OCI-LY3 (cell line): ENCODE measurements around the gene CCL15.

ENCODE experiments used
- H2AFZ ChIP-seq: fragments of 200-600, 300-600 bp; shearing (Covaris generic); 2 replicates; pipeline ENCODE4 v1.6.0; 2014; ENCODE audit warnings: antibody characterized with exemption, low read depth, low read length
- H3K27ac ChIP-seq: fragments of 200-600, 300-600 bp; sonication (generic); 2 replicates; pipeline ENCODE4 v1.5.1; 2014; ENCODE audit warnings: mild to moderate bottlenecking, low read length, moderate library complexity, mixed read lengths
- H3K27me3 ChIP-seq: fragments of 200-600, 300-600 bp; sonication (generic); 2 replicates; pipeline ENCODE4 v1.6.1; 2014; ENCODE audit warnings: low read depth, low read length, mixed read lengths
- H3K36me3 ChIP-seq: fragments of 200-600, 300-600 bp; sonication (generic); replicated peaks from 2 replicates; pipeline ENCODE3; 2014; ENCODE audit warnings: low read depth, low read length, mixed read lengths
- H3K4me1 ChIP-seq: fragments of 300-600, 200-600 bp; sonication (generic); 2 replicates; pipeline ENCODE4 v1.6.1; 2014; ENCODE audit warnings: low read length, mixed read lengths
- H3K4me2 ChIP-seq: fragments of 200-600, 300-600 bp; sonication (generic); 2 replicates; pipeline ENCODE4 v1.6.1; 2014; ENCODE audit warnings: low read length, mixed read lengths
- H3K4me3 ChIP-seq: fragments of 300-600, 200-600 bp; sonication (generic); 2 replicates; pipeline ENCODE4 v1.5.1; 2014; ENCODE audit warnings: antibody characterized with exemption, mild to moderate bottlenecking, low read length, moderate library complexity
- H3K79me2 ChIP-seq: fragments of 300-600, 200-600 bp; shearing (Covaris generic); 2 replicates; pipeline ENCODE4 v1.6.1; 2014; ENCODE audit warnings: mild to moderate bottlenecking, low read length, mixed read lengths
- H3K9ac ChIP-seq: fragments of 300-600, 200-600 bp; shearing (Covaris generic); 2 replicates; pipeline ENCODE4 v1.6.0; 2014; ENCODE audit warnings: mild to moderate bottlenecking, low read length, moderate library complexity
- H3K9me3 ChIP-seq: fragments of 200-600, 300-600 bp; shearing (Covaris generic); 2 replicates; pipeline ENCODE4 v1.6.1; 2014; ENCODE audit warnings: low read length, mixed read lengths; ENCODE audit not compliant: insufficient read depth
- H4K20me1 ChIP-seq: fragments of 200-600, 300-600 bp; sonication (generic); 2 replicates; pipeline ENCODE4 v1.6.1; 2016; ENCODE audit warnings: low read length, mixed read lengths; ENCODE audit not compliant: insufficient read depth
- EZH2phosphoT487 ChIP-seq: fragments of 200-600 bp; shearing (Covaris generic); IDR thresholded peaks from 2 replicates; pipeline ENCODE4 v1.6.1; 2018; ENCODE audit warnings: antibody characterized with exemption, mixed run types, low read depth
- TF ChIP-seq, protein P1 (sequence below): fragments of 200-600, 300-600 bp; sonication (generic); IDR thresholded peaks from 2 replicates; pipeline ENCODE4 v1.5.1; 2014; ENCODE audit warnings: antibody characterized with exemption, low read length, low read depth

The CCL15 gene

GRCh38 chr17:35982409-35983191, 18.8 kb downstream of the CCL15 start:
- Histone ChIP-seq H3K36me3 (no peaks in the 10 kb centered on the region), H3K9me3 (no peaks in the 10 kb centered on the region), H3K27ac (no peak overlapping the region), H3K4me1 (peaks cover 8% of the 10 kb centered on the region), H3K4me2 (no peak overlapping the region), H3K27me3 (peaks cover 69% of the 10 kb centered on the region), H3K79me2 (no peaks in the 10 kb centered on the region), H3K4me3 (no peak overlapping the region), H4K20me1 (no peaks in the 10 kb centered on the region), H2AFZ (no peak overlapping the region), H3K9ac (no peak overlapping the region)
- TF ChIP-seq EZH2phosphoT487, result no peak
- TF ChIP-seq, protein P1, sequence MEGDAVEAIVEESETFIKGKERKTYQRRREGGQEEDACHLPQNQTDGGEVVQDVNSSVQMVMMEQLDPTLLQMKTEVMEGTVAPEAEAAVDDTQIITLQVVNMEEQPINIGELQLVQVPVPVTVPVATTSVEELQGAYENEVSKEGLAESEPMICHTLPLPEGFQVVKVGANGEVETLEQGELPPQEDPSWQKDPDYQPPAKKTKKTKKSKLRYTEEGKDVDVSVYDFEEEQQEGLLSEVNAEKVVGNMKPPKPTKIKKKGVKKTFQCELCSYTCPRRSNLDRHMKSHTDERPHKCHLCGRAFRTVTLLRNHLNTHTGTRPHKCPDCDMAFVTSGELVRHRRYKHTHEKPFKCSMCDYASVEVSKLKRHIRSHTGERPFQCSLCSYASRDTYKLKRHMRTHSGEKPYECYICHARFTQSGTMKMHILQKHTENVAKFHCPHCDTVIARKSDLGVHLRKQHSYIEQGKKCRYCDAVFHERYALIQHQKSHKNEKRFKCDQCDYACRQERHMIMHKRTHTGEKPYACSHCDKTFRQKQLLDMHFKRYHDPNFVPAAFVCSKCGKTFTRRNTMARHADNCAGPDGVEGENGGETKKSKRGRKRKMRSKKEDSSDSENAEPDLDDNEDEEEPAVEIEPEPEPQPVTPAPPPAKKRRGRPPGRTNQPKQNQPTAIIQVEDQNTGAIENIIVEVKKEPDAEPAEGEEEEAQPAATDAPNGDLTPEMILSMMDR, result no peak

GRCh38 chr17:35981908-35982330, 19.4 kb downstream of the CCL15 start:
- H3K9me3 ChIP-seq, result no peaks in the 10 kb centered on the region
- H3K9ac ChIP-seq, result no peak overlapping the region
- peaks cover 63% of the 10 kb centered on the region for H3K27me3 ChIP-seq
- no peak overlapping the region for H3K27ac ChIP-seq
- no peaks in the 10 kb centered on the region for H3K79me2 ChIP-seq
- H2AFZ ChIP-seq, result no peak overlapping the region
- peaks cover 14% of the 10 kb centered on the region for H3K4me1 ChIP-seq
- no peak overlapping the region for H3K4me2 ChIP-seq
- TF ChIP-seq, protein P1, result peak; percentile 69
- no peak for TF ChIP-seq EZH2phosphoT487
- no peaks in the 10 kb centered on the region for H3K36me3 ChIP-seq
- H3K4me3 ChIP-seq, result no peak overlapping the region
- H4K20me1 ChIP-seq, result no peaks in the 10 kb centered on the region

GRCh38 chr17:35981246-35981645, 20.1 kb downstream of the CCL15 start, which contains the start of gene CCL16:
TSS of gene CCL16 (minus strand) at chr17:35981497. CDS start at chr17:35981420, 77 bp downstream.
- no peak within 1 kb of the TSS for H3K4me2 ChIP-seq
- no peak within 1 kb of the TSS for H3K9ac ChIP-seq
- H3K4me1 ChIP-seq, result peaks cover 21% of the 10 kb centered on the region
- no peaks in the 10 kb centered on the region for H4K20me1 ChIP-seq
- no peak within 1 kb of the TSS for H3K4me3 ChIP-seq
- H2AFZ ChIP-seq, result no peak within 1 kb of the TSS
- no peaks in the 10 kb centered on the region for H3K9me3 ChIP-seq
- no peak for TF ChIP-seq EZH2phosphoT487
- TF ChIP-seq, protein P1, result no peak
- H3K36me3 ChIP-seq, result no peaks in the 10 kb centered on the region
- H3K27ac ChIP-seq, result no peak within 1 kb of the TSS
- peaks cover 60% of the 10 kb centered on the region for H3K27me3 ChIP-seq
- no peaks in the 10 kb centered on the region for H3K79me2 ChIP-seq

- H3K79me2 ChIP-seq, result no peaks in the 10 kb centered on the region
- H3K36me3 ChIP-seq, result no peaks in the 10 kb centered on the region
- no peak overlapping the region for H3K4me3 ChIP-seq
- H3K4me1 ChIP-seq, result peaks cover 24% of the 10 kb centered on the region
- TF ChIP-seq, protein P1, result no peak
- no peak for TF ChIP-seq EZH2phosphoT487
- no peak overlapping the region for H3K27ac ChIP-seq
- no peak overlapping the region for H3K9ac ChIP-seq
- H3K4me2 ChIP-seq, result no peak overlapping the region
- no peaks in the 10 kb centered on the region for H4K20me1 ChIP-seq
- peaks cover 50% of the 10 kb centered on the region for H3K27me3 ChIP-seq
- H2AFZ ChIP-seq, result no peak overlapping the region
- H3K9me3 ChIP-seq, result no peaks in the 10 kb centered on the region
Measured at GRCh38 chr17:35978346-35978745, 23.0 kb downstream of the CCL15 start.
